HepG2 (cell line): Measurements from ENCODE around the gene SGIP1.

Experiments used
- BRF2 ChIP-seq: sonication (generic); formaldehyde crosslinking; IDR thresholded peaks from 2 replicates; pipeline ENCODE4 v1.8.1; 2022; ENCODE audit warnings: mild to moderate bottlenecking, missing genetic modification reagents
- CTCF ChIP-seq: sonication (generic); formaldehyde crosslinking; IDR thresholded peaks from 2 replicates; pipeline ENCODE4 v1.5.0; 2020; ENCODE audit warnings: mild to moderate bottlenecking, missing genetic modification reagents, moderate library complexity
- GPN1 ChIP-seq: sonication (generic); formaldehyde crosslinking; IDR thresholded peaks from 2 replicates; pipeline ENCODE4 v1.5.1; 2020; ENCODE audit warnings: missing genetic modification reagents, borderline replicate concordance
- JUN ChIP-seq: sonication (generic); formaldehyde crosslinking; IDR thresholded peaks from 2 replicates; pipeline ENCODE4 v1.4.0; 2020; ENCODE audit warnings: mild to moderate bottlenecking, missing genetic modification reagents
- POLR2AphosphoS5 ChIP-seq: IDR thresholded peaks from 2 replicates; pipeline ENCODE4 v1.6.1; 2012; ENCODE audit warnings: low read depth, low read length
- REPIN1 ChIP-seq: sonication (generic); formaldehyde crosslinking; IDR thresholded peaks from 2 replicates; pipeline ENCODE4 v1.8.0; 2022; ENCODE audit warnings: missing genetic modification reagents, low read depth, mild to moderate bottlenecking, borderline replicate concordance
- SP1 ChIP-seq, 2 experiments: fragments of 450-650 bp in 1 of 2; sonication (generic) in 1 of 2; formaldehyde crosslinking in 1 of 2; IDR thresholded peaks; 2 replicates each; pipeline versions ENCODE4 v1.4.0 to v1.6.1; 2016 to 2020; ENCODE audit warnings: missing genetic modification reagents in 1 of 2
- SRSF4 ChIP-seq: fragments of 200-400 bp; formaldehyde crosslinking; IDR thresholded peaks from one replicate; pipeline ENCODE4 v1.6.1; 2018; ENCODE audit warnings: mild to moderate bottlenecking, low read depth, low read length, moderate library complexity; ENCODE audit not compliant: poor library complexity, severe bottlenecking
- TOPORS ChIP-seq: sonication (generic); formaldehyde crosslinking; IDR thresholded peaks from 2 replicates; pipeline ENCODE4 v1.8.0; 2023; ENCODE audit warnings: mild to moderate bottlenecking, missing genetic modification reagents
- TF ChIP-seq, protein P1 (sequence below), 2 experiments: sonication (generic) in 1 of 2; formaldehyde crosslinking in 1 of 2; IDR thresholded peaks; 2 replicates each; pipeline versions ENCODE4 v1.5.1 to v1.6.1; 2011 to 2020; ENCODE audit warnings: borderline replicate concordance in 1 of 2, low read depth in 1 of 2, low read length in 1 of 2, mild to moderate bottlenecking in 1 of 2, missing genetic modification reagents in 1 of 2, moderate library complexity in 1 of 2
- TF ChIP-seq, protein P2 (sequence below): sonication (generic); formaldehyde crosslinking; IDR thresholded peaks from 2 replicates; pipeline ENCODE4 v1.4.0; 2020; ENCODE audit warnings: missing genetic modification reagents

DNA sequence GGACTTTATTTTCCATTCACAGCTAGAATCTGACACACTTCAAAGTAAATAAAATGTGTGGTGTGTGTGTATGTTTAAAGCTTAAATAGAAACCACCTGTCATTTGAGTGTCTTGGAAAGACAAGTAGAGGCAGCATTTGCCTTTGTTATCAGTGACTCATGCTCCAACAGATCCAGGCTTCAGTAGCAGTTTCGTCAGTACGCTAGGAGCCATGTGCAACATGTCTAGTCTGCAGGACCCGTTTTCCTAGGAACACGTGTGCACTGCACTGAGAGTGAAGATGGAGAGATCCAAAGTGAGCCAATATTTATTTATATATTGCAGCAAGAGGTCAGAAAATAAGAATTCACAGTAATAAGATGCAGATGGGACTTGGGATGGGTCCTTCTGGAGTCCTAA lies 41.8 kb downstream of the SGIP1 start:
- TF ChIP-seq REPIN1 (no peak), JUN (CRISPR knock-in tag) (no peak), CTCF (CRISPR knock-in tag) (no peak), SP1 (IDR thresholded peaks at IDR 0.05) (no peak), SP1 (CRISPR knock-in tag; IDR thresholded peaks at IDR 0.05) (no peak), BRF2 (CRISPR knock-in tag) (no peak), TOPORS (CRISPR knock-in tag) (no peak), SRSF4 (no peak), POLR2AphosphoS5 (no peak), GPN1 (CRISPR knock-in tag) (no peak)
- TF ChIP-seq, protein P1, sequence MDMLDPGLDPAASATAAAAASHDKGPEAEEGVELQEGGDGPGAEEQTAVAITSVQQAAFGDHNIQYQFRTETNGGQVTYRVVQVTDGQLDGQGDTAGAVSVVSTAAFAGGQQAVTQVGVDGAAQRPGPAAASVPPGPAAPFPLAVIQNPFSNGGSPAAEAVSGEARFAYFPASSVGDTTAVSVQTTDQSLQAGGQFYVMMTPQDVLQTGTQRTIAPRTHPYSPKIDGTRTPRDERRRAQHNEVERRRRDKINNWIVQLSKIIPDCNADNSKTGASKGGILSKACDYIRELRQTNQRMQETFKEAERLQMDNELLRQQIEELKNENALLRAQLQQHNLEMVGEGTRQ (IDR thresholded peaks at IDR 0.05; ENCODE audit: low read depth, low read length), result no peak
- TF ChIP-seq, protein P1 (CRISPR knock-in tag; IDR thresholded peaks at IDR 0.05; ENCODE audit: borderline replicate concordance), result no peak
- TF ChIP-seq, protein P2, sequence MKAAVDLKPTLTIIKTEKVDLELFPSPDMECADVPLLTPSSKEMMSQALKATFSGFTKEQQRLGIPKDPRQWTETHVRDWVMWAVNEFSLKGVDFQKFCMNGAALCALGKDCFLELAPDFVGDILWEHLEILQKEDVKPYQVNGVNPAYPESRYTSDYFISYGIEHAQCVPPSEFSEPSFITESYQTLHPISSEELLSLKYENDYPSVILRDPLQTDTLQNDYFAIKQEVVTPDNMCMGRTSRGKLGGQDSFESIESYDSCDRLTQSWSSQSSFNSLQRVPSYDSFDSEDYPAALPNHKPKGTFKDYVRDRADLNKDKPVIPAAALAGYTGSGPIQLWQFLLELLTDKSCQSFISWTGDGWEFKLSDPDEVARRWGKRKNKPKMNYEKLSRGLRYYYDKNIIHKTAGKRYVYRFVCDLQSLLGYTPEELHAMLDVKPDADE (CRISPR knock-in tag), result no peak
